H9 (cell line): Measurements from ENCODE around the gene UPP1. TPM values are rescaled to one million over a fixed set of nuclear protein-coding genes. Genes with fewer than 3 reads are reported as not detected.

Experiments
- DNase-seq: peaks from one replicate; pipeline ENCODE4 v3.0.0-alpha.2; 2017
- H2AFZ ChIP-seq: one replicate; pipeline ENCODE4 v1.6.1; 2013; ENCODE audit warnings: mild to moderate bottlenecking, low read length, control low read depth, moderate library complexity
- H2AK5ac ChIP-seq: 2 replicates; pipeline ENCODE4 v1.6.1; 2013; ENCODE audit warnings: low read length, control low read depth, mixed read lengths; ENCODE audit not compliant: insufficient read length
- H2BK120ac ChIP-seq: one replicate; pipeline ENCODE4 v1.6.1; 2013; ENCODE audit warnings: low read depth, mild to moderate bottlenecking, low read length, control low read depth, inconsistent platforms; ENCODE audit not compliant: poor library complexity, severe bottlenecking
- H2BK12ac ChIP-seq: 2 replicates; pipeline ENCODE4 v1.6.1; 2013; ENCODE audit warnings: low read length, control low read depth, mixed read lengths, low read depth; ENCODE audit not compliant: insufficient read length
- H2BK15ac ChIP-seq: 2 replicates; pipeline ENCODE4 v1.6.1; 2013; ENCODE audit warnings: low read depth, low read length, control low read depth
- H2BK20ac ChIP-seq: one replicate; pipeline ENCODE4 v1.6.1; 2013; ENCODE audit warnings: low read depth, mild to moderate bottlenecking, low read length, control low read depth, inconsistent platforms; ENCODE audit not compliant: poor library complexity, severe bottlenecking
- H2BK5ac ChIP-seq: 2 replicates; pipeline ENCODE4 v1.6.1; 2013; ENCODE audit warnings: low read length, control low read depth, mixed read lengths; ENCODE audit not compliant: insufficient read length
- H3K14ac ChIP-seq: 2 replicates; pipeline ENCODE4 v1.6.1; 2013; ENCODE audit warnings: low read length, control low read depth; ENCODE audit not compliant: insufficient read depth
- H3K18ac ChIP-seq: 2 replicates; pipeline ENCODE4 v1.6.1; 2013; ENCODE audit warnings: low read depth, mild to moderate bottlenecking, mixed read lengths, low read length, control low read depth; ENCODE audit not compliant: insufficient read length
- H3K23ac ChIP-seq: 2 replicates; pipeline ENCODE4 v1.6.1; 2013; ENCODE audit warnings: low read length, control low read depth, mixed read lengths, low read depth; ENCODE audit not compliant: insufficient read length
- H3K23me2 ChIP-seq: 2 replicates; pipeline ENCODE4 v1.6.1; 2013; ENCODE audit warnings: low read depth, mild to moderate bottlenecking, mixed read lengths, low read length, control low read depth; ENCODE audit not compliant: insufficient read length, poor library complexity, severe bottlenecking
- H3K27ac ChIP-seq: 2 replicates; pipeline ENCODE4 v1.5.1; 2013; ENCODE audit warnings: low read length, control low read depth, mixed read lengths, low read depth; ENCODE audit not compliant: insufficient read length
- H3K27me3 ChIP-seq: 2 replicates; pipeline ENCODE4 v1.6.1; 2013; ENCODE audit warnings: low read length, control low read depth, inconsistent platforms; ENCODE audit not compliant: insufficient read depth
- H3K4ac ChIP-seq: 2 replicates; pipeline ENCODE4 v1.6.1; 2013; ENCODE audit warnings: low read depth, mild to moderate bottlenecking, control low read depth, inconsistent platforms, low read length, moderate library complexity
- H3K4me1 ChIP-seq: 2 replicates; pipeline ENCODE4 v1.6.1; 2013; ENCODE audit warnings: low read length, control low read depth, inconsistent platforms; ENCODE audit not compliant: insufficient read depth
- H3K4me2 ChIP-seq: 2 replicates; pipeline ENCODE4 v1.6.1; 2013; ENCODE audit warnings: low read length, control low read depth, mixed read lengths; ENCODE audit not compliant: insufficient read length, insufficient read depth
- H3K56ac ChIP-seq: 2 replicates; pipeline ENCODE4 v1.6.1; 2013; ENCODE audit warnings: low read depth, mild to moderate bottlenecking, mixed read lengths, low read length, control low read depth; ENCODE audit not compliant: insufficient read length
- H3K79me1 ChIP-seq: 2 replicates; pipeline ENCODE4 v1.6.1; 2013; ENCODE audit warnings: low read depth, mild to moderate bottlenecking, moderate library complexity, low read length, control low read depth, inconsistent platforms; ENCODE audit not compliant: insufficient read depth, poor library complexity, severe bottlenecking
- H3K79me2 ChIP-seq: 2 replicates; pipeline ENCODE4 v1.6.1; 2013; ENCODE audit warnings: low read length, control low read depth, inconsistent platforms; ENCODE audit not compliant: insufficient read depth
- H3K9ac ChIP-seq: 2 replicates; pipeline ENCODE4 v1.6.1; 2013; ENCODE audit warnings: low read length, control low read depth, mixed read lengths; ENCODE audit not compliant: insufficient read length; ENCODE audit errors: extremely low read depth
- H3K9me3 ChIP-seq: one replicate; pipeline ENCODE4 v1.6.1; 2013; ENCODE audit warnings: low read depth, low read length, inconsistent platforms; ENCODE audit not compliant: control insufficient read depth
- H3T11ph ChIP-seq: one replicate; pipeline ENCODE4 v1.6.1; 2013; ENCODE audit warnings: mild to moderate bottlenecking, low read length, control low read depth, inconsistent platforms
- H4K20me1 ChIP-seq: one replicate; pipeline ENCODE4 v1.6.1; 2013; ENCODE audit not compliant: control insufficient read depth, insufficient read length, insufficient read depth
- H4K5ac ChIP-seq: 2 replicates; pipeline ENCODE4 v1.6.1; 2013; ENCODE audit warnings: low read depth, mild to moderate bottlenecking, mixed read lengths, low read length, control low read depth; ENCODE audit not compliant: insufficient read length
- H4K8ac ChIP-seq: replicated peaks from 2 replicates; pipeline ENCODE4 v1.6.1; 2013; ENCODE audit warnings: low read length, control low read depth, mixed read lengths, low read depth; ENCODE audit not compliant: insufficient read length
- H4K91ac ChIP-seq: 2 replicates; pipeline ENCODE4 v1.6.1; 2013; ENCODE audit warnings: low read depth, mild to moderate bottlenecking, moderate library complexity, mixed read lengths, low read length, control low read depth; ENCODE audit not compliant: insufficient read length
- H3K27ac Mint-ChIP-seq, 3 experiments: 2 replicates in 2 of 3; 3 replicates in 1 of 3; pipeline ENCODE4 v1.8.0; 2020 to 2021; ENCODE audit warnings: mixed read lengths in 3 of 3, mild to moderate bottlenecking in 1 of 3, moderate library complexity in 1 of 3
- H3K27me3 Mint-ChIP-seq: 2 replicates; pipeline ENCODE4 v1.8.0; 2021; ENCODE audit warnings: low read depth, mild to moderate bottlenecking, moderate library complexity, mixed read lengths
- H3K36me3 Mint-ChIP-seq, 3 experiments: 2 replicates in 2 of 3; 3 replicates in 1 of 3; pipeline ENCODE4 v1.8.0; 2020 to 2021; ENCODE audit warnings: low read depth in 3 of 3, mixed read lengths in 3 of 3; ENCODE audit not compliant: insufficient read depth in 1 of 3
- H3K4me1 Mint-ChIP-seq, 2 experiments: 2 replicates each; pipeline ENCODE4 v1.8.0; 2020; ENCODE audit warnings: mixed read lengths in 2 of 2
- H3K4me3 Mint-ChIP-seq, 2 experiments: 2 replicates in 1 of 2; 3 replicates in 1 of 2; pipeline ENCODE4 v1.8.0; 2020 to 2021; ENCODE audit warnings: mild to moderate bottlenecking in 2 of 2, mixed read lengths in 2 of 2, moderate library complexity in 1 of 2
- H3K9me3 Mint-ChIP-seq, 2 experiments: 2 replicates in 1 of 2; 3 replicates in 1 of 2; pipeline ENCODE4 v1.8.0; 2020; ENCODE audit warnings: mild to moderate bottlenecking in 2 of 2, mixed read lengths in 2 of 2, moderate library complexity in 1 of 2
- CTCF ChIP-seq: fragments of 200-600 bp; sonication (generic); conservative IDR thresholded peaks from 3 replicates; pipeline ENCODE4 v1.8.0; 2021; ENCODE audit warnings: antibody characterized with exemption, mild to moderate bottlenecking
- WGBS: extraction: QIAGEN DNeasy Blood & Tissue Kit; methylation state at CpG from one replicate; pipeline ENCODE4 v1.1.7; 2013; ENCODE audit warnings: missing lambda C conversion rate, low lambda C conversion rate, mixed read lengths; ENCODE audit not compliant: insufficient read length; ENCODE audit errors: extremely low coverage; 5-methylcytosine and 5-hydroxymethylcytosine counted together
- total RNA-seq: library from RNA; stranded (reverse); gene quantifications from 2 replicates; pipeline ENCODE4 v1.2.1, GENCODE V29; 2021

Gene UPP1
- total RNA-seq, 1 experiment from 2014 or later: 34.2 TPM

- Histone ChIP-seq H2BK15ac (no peak overlapping the region), H3K27ac (no peak overlapping the region), H3K79me1 (no peaks in the 10 kb centered on the region), H3K56ac (no peak overlapping the region), H3K9ac (no peak overlapping the region), H3K18ac (no peak overlapping the region), H4K91ac (no peak overlapping the region), H4K5ac (no peak overlapping the region), H3K4ac (no peak overlapping the region), H3K9me3 (no peaks in the 10 kb centered on the region), H2AK5ac (no peak overlapping the region), H3K4me2 (no peak overlapping the region), H3K27me3 (no peaks in the 10 kb centered on the region), H3K4me1 (no peaks in the 10 kb centered on the region), H3K14ac (no peak overlapping the region), H2BK5ac (no peak overlapping the region), H2BK12ac (no peak overlapping the region), H4K8ac (no peak overlapping the region), H3K23ac (no peak overlapping the region), H2BK20ac (no peak overlapping the region), H2BK120ac (no peak overlapping the region), H3K79me2 (no peaks in the 10 kb centered on the region), H4K20me1 (no peaks in the 10 kb centered on the region), H3T11ph (no peak overlapping the region), H2AFZ (no peak overlapping the region), H3K23me2 (no peaks in the 10 kb centered on the region)
- no CpG with 5 or more reads among the region's 6 CpGs for WGBS
- Mint-ChIP-seq H3K36me3 (peaks cover 24 to 79% (median 74%) of the 10 kb centered on the region in 3 experiments; a peak in 6 of 7 replicates), H3K4me3 (no peak overlapping the region), H3K9me3 (no peaks in the 10 kb centered on the region), H3K27ac (no peak overlapping the region; a peak in 1 of 7 replicates), H3K27me3 (no peaks in the 10 kb centered on the region), H3K4me1 (no peaks in the 10 kb centered on the region)
- DNase-seq: no peak
- TF ChIP-seq CTCF: no peak
Observed at GRCh38 chr7:48097521-48098231, 8.6 kb downstream of the UPP1 start.
